AG04450 (cell line): ENCODE measurements around the gene THADA. TPM values are rescaled to one million over a fixed set of nuclear protein-coding genes. Genes with fewer than 3 reads are reported as not detected.

Source experiments
- CTCF ChIA-PET: fragments of 300-600, 350-600 bp; formaldehyde crosslinking; extraction: SDS; loops from one replicate; lab custom pipeline; 2022; ENCODE audit warnings: antibody characterized with exemption, inconsistent platforms; lab: Charles Lee
- POLR2A ChIA-PET: fragments of 350-600 bp; formaldehyde crosslinking; extraction: SDS; loops from one replicate; lab custom pipeline; 2021; ENCODE audit warnings: antibody characterized with exemption, inconsistent platforms; lab: Yijun Ruan, JAX
- DNase-seq: peaks from one replicate; pipeline ENCODE4 v3.0.0-alpha.2; 2011; ENCODE audit warnings: low read depth, low spot score
- H3K27ac ChIP-seq: one replicate; pipeline ENCODE4 v1.5.1; 2012; ENCODE audit warnings: low read depth, low read length, control low read depth
- H3K27me3 ChIP-seq: one replicate; pipeline ENCODE4 v1.6.0; 2012; ENCODE audit warnings: low read length; ENCODE audit not compliant: control insufficient read depth, insufficient read depth
- H3K4me3 ChIP-seq: 2 replicates; pipeline ENCODE4 v1.5.1; 2011; ENCODE audit warnings: mild to moderate bottlenecking, low read depth, low read length, control low read depth
- H3K9me3 ChIP-seq: 2 replicates; pipeline ENCODE4 v1.5.1; 2012; ENCODE audit warnings: low read length; ENCODE audit not compliant: control insufficient read depth, insufficient read depth
- polyA plus RNA-seq: library from polyadenylated mRNA; depleted of rRNA; stranded (reverse); fragments of >200 nt; gene quantifications from 2 replicates; pipeline ENCODE4 v1.2.3, GENCODE V29; 2011
- TF ChIP-seq, protein P1 (sequence below): IDR thresholded peaks from 2 replicates; pipeline ENCODE4 v1.5.1; 2011; ENCODE audit warnings: low read depth, low read length, control low read depth, inconsistent platforms

Gene THADA
- polyA plus RNA-seq, 1 experiment: 15.0 TPM

DNA sequence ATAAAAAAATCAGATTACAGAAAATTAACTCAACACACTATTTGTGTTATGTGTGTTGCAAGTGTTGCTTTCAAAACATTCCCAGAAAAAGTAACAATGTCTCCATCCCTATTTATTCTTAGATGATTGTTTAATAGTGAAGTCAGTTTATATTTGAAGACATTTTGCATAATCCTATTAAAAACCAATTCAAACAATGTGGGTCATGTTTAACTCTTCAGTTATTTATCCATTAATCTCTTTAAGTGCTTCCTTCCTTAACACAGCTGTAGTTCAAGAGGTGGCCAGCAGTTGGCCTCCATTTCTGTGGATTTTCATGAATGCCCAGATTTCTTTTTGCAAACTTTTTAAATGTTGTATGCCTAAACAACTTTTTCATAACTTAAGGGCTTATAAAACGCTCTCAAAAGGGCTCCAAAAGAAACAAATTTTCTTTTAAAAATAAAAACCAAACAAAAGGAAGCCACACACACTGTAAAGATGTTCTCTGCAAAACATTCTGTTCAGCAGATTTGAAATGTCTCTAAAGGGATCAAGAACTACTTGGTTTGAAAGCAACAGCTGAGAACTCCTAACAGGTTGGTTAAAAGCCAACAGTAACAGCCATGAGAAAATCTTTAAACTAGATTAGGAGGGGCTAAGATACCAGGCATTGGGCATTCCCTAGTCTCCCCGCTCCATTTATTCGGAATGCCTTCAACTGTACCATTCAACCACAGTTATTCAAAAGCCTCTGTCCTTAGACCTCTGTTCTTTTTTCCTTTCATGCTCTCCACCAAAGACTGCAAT is 71.5 kb downstream of the THADA start:
- Histone ChIP-seq H3K4me3 (no peak overlapping the region), H3K9me3 (no peaks in the 10 kb centered on the region; the same call in 1 of the 2 replicates), H3K27ac (no peak overlapping the region), H3K27me3 (no peaks in the 10 kb centered on the region)
- ChIA-PET CTCF (no interaction called here), POLR2A (no interaction called here)
- TF ChIP-seq, protein P1, sequence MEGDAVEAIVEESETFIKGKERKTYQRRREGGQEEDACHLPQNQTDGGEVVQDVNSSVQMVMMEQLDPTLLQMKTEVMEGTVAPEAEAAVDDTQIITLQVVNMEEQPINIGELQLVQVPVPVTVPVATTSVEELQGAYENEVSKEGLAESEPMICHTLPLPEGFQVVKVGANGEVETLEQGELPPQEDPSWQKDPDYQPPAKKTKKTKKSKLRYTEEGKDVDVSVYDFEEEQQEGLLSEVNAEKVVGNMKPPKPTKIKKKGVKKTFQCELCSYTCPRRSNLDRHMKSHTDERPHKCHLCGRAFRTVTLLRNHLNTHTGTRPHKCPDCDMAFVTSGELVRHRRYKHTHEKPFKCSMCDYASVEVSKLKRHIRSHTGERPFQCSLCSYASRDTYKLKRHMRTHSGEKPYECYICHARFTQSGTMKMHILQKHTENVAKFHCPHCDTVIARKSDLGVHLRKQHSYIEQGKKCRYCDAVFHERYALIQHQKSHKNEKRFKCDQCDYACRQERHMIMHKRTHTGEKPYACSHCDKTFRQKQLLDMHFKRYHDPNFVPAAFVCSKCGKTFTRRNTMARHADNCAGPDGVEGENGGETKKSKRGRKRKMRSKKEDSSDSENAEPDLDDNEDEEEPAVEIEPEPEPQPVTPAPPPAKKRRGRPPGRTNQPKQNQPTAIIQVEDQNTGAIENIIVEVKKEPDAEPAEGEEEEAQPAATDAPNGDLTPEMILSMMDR: peak; percentile 55
- no peak for DNase-seq

DNA sequence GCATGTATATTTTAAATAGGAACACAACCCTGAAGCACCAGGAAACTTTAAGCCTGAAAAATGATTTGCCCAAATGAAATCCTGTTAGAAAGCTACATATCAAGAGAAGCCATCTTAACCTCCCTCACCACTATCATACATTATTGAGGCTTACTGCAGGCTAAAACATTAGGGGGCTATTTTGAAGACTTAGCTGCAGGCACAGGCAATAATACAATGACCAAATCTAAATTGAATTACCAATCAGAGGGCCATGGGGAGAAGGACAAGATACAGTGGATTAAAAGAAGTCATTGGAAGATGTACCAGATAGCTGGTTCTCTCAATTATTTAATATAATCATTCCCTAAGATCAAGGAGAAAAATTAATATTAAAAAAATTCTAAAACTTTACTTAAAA is 73.7 kb downstream of the THADA start:
- no peak for DNase-seq
- ChIA-PET CTCF (interaction anchor here (1.6 kb wide), 1 partner anchor 293 kb away, joined by 5 read pairs; no protein-coding TSS in a partner anchor), POLR2A (no interaction called here)
- Histone ChIP-seq H3K4me3 (no peak overlapping the region), H3K9me3 (no peaks in the 10 kb centered on the region; the same call in 1 of the 2 replicates), H3K27me3 (no peaks in the 10 kb centered on the region), H3K27ac (no peak overlapping the region)
- TF ChIP-seq, protein P1: no peak

DNA sequence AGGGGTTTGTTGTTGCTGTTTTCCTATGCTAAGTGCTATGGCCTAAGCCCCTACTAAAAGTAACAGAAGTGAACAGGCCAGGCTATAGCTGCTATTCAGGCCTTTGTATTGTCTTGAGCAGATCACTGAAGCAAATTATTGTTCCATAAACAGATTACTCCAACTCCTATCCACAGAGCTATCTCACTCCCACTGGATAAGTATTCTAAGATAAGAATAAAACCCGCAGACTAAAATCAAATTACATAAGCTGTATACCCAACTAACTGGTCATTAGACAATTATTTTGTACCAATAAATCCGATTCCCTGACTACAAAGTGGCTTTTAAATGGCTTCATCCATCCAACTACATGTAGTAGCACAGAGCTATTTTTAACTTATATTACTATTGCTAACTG is 74.3 kb downstream of the THADA start:
- Histone ChIP-seq H3K9me3 (no peaks in the 10 kb centered on the region; the same call in 1 of the 2 replicates), H3K4me3 (no peak overlapping the region), H3K27ac (no peak overlapping the region), H3K27me3 (no peaks in the 10 kb centered on the region)
- TF ChIP-seq, protein P1: no peak
- no peak for DNase-seq
- ChIA-PET CTCF (interaction anchor here (0.6 to 1.6 kb wide), 2 partner anchors 11 to 293 kb away, joined by 3 to 5 read pairs; no protein-coding TSS in a partner anchor), POLR2A (no interaction called here)

DNA sequence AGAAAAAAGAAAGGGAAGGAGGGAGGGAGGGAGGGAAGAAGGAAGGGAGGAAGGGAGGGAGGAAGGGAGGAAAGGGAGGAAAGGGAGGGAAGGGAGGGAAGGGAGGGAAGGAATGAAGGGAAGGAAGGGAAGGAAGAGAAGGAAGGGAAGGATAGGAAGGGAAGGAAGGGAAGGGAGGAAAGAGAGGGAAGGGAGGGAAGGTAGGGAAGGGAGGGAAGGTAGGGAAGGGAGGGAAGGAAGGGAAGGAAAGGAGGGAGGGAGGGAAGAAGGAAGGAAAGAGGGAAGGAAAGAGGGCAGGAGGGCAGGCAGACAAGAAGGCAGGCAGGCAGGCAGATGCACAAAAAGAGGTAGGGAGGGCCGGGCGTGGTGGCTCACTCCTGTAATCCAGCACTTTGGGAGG is 74.9 kb downstream of the THADA start:
- no peak for DNase-seq
- Histone ChIP-seq H3K4me3 (no peak overlapping the region), H3K9me3 (no peaks in the 10 kb centered on the region; the same call in 1 of the 2 replicates), H3K27me3 (no peaks in the 10 kb centered on the region), H3K27ac (no peak overlapping the region)
- TF ChIP-seq, protein P1: no peak
- POLR2A ChIA-PET: no interaction called here
- CTCF ChIA-PET: interaction anchor here (0.6 to 1.6 kb wide), 5 partner anchors 12 to 693 kb away, joined by 3 to 6 read pairs (median 5); no protein-coding TSS in a partner anchor
